ENCODE data around the gene DYRK2.

Gene DYRK2

GRCh38 chr12:67646775-67647174, 1.8 kb upstream of the DYRK2 start:
- DNase-seq (ENCODE audit: low read depth) = no peak

GRCh38 chr12:67647181-67647798, 1.3 kb upstream of the DYRK2 start:
- no peak for DNase-seq (ENCODE audit: low read depth)

GRCh38 chr12:67647799-67648520, 585 bp upstream of the DYRK2 start:
- DNase-seq (ENCODE audit: low read depth) = no peak

GRCh38 chr12:67649261-67649569, 670 bp downstream of the DYRK2 start:
- no peak for DNase-seq (ENCODE audit: low read depth)

DNA sequence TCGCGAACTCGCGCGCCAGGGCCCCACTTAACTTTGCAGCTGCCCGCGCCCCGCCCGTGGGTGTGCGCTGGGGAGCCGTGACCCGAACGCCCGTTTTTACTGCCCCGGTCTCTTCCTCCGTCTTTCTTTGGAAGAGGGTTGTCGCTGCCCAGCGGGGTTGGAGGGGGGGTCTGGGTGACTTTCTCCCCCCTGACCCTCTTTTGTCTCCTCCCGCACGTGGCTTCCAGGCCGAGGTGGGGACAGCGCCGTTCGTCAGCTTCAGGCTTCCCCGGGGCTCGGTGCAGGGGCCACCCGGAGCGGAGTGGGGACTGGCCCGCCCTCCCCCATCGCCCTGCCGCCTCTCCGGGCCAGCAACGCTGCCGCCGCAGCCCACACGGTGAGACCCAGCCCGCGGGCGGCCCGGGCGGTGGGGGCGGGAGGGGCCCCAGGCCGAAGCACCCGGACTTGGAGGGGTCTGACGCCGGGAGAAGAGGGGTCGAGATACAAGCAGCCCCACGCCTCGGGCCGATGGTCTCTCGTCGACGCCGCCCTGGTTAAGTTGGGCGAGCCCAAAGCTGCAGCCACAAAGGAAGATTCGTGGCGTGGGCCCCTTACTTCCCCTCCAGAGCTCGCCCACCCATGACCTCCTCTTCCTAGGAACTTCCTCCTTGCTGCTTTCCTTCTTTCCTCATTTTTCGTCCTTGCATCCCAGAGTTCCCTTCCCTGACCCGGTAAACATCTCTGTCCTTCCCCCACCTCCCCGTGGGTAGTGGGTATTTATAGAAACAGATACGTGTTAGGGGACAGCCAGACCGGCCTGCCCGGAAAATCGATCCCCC, 1.2 kb downstream of the DYRK2 start:
- DNase-seq (ENCODE audit: low read depth) = no peak

DNA sequence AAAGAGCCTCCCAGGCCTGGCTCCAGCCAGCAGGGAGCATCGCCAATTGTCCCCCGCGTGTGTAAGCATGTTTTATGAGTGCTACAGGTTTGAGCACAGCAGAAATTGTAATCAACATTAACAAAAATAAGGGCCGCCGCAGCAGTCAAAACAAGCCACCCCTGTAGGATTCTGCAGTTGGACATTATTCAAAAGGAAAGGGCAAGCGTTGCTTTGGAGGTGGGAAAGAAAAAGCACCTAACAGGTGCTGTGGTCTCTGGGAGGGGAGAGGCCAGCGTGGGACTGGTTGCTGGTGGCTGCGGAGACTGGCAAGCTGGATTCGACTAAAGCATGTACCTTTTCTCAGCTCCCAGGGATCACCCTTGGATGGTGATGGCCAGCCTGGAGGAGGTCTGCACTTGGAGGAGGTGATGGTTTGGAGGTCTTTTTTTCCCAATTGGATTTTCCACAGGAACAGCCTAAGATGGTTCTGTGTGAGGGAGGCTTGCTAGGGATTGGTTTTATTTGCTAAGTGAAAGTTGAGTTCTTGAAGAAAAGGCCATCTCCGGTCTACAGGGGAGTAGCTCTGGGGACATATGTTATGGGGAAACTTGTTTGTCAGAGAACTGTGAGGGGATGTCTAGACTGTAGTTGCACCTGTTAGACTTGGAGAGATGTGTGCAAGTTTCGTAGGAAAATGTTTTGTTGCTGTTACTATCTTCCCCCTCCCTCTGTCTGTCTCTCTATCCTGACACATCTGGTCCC, 2.0 kb downstream of the DYRK2 start:
- no peak for DNase-seq (ENCODE audit: low read depth)

DNA sequence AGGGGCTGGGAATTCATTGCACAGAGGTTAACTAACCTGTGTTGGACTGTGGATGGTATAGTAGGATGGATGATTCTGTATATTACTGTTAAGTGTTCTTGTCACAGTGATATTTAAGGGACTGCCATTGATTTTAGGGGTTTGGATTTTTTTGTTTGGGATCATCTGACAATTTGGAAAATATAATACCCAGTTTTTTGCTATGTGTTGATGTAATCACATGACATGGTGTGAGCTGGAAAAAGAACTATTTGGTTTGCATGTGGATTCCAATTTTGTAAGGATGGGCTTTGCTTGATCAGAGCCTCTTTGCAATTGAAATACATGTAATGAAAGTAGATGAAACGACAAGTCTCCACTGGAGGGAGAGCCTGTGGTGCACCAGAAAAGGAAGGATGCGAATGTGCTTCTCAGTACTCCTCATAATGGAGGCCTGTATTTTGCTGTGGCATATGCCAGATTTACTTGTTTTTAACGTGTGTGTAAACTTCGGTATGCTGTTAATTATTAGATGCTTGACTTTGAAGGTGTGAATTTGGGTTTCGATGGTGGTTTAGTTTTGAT, 2.7 kb downstream of the DYRK2 start:
- DNase-seq (ENCODE audit: low read depth) = no peak

DNA sequence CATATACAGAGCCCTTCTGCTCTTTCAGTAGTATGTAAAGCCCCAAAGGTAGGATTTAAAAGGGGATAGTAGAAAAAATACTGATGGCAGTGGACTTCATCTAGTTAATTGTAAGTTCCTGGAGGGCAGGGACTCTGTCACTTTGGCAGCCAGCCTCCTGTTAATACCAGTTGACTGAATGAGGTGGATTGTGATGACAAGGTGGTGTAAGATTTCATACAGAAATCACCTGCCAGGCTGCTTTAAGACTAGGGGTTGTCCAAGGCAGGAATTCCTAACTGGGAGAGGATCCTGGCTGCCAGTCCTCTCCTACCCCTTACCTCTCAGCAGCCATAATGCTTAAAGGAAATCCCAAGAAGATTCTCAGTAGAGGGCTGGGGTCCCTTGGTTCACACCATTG, 7.3 kb downstream of the DYRK2 start:
- no peak for DNase-seq (ENCODE audit: low read depth)

GRCh38 chr12:67656251-67656650, 7.7 kb downstream of the DYRK2 start:
- DNase-seq (ENCODE audit: low read depth) = no peak

DNA sequence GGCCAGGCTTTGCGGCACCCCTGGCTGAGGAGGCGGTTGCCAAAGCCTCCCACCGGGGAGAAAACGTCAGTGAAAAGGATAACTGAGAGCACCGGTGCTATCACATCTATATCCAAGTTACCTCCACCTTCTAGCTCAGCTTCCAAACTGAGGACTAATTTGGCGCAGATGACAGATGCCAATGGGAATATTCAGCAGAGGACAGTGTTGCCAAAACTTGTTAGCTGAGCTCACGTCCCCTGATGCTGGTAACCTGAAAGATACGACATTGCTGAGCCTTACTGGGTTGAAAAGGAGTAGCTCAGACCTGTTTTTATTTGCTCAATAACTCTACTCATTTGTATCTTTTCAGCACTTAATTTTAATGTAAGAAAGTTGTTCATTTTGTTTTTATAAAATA, 9.9 kb downstream of the DYRK2 start:
- DNase-seq (ENCODE audit: low read depth) = no peak

DNA sequence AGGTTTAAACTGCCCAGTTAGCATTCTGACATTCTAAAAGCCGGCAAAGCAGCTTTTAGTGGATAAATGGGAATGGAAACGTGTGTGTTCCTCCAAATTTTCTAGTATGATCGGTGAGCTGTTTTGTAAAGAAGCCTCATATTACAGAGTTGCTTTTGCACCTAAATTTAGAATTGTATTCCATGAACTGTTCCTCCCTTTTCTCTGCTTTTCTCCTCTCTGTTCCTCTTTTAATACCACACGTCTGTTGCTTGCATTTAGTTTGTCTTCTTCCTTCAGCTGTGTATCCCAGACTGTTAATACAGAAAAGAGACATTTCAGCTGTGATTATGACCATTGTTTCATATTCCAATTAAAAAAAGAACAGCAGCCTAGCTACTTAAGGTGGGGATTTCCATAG, 10.7 kb downstream of the DYRK2 start:
- DNase-seq (ENCODE audit: low read depth) = no peak

GRCh38 chr12:67661311-67662021, 12.9 kb downstream of the DYRK2 start:
- no peak for DNase-seq (ENCODE audit: low read depth)

DNA sequence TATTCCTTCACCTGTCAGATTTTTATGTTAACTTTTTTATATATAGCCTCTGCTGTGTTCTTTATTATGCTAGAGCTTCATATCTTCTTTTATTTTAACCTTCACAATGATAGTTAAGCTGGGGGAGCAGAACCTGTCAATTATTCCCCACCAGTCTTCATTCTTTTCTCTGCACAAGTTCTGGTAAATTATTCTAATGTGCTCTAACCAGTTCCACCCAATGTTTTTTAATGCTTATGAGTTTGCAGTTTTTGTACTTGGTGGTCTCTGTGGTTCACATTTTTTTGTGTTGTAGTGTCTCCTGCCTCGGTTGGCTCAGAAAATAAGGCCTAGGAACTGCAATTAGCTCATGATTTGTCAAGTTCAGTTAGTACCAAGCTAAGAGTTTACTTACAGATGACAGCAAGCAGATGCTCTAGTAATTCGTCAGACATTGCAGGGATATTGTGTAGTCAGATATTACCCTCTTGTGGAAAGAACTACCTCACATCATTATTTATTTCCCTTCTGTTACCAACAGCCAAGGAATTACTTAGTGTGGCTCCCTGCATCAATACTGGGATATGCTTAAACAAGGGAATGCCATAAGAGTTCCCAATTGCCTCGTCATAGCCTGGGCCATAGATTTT, 14.5 kb downstream of the DYRK2 start:
- no peak for DNase-seq (ENCODE audit: low read depth)

- DNase-seq (ENCODE audit: low read depth) = no peak
These were observed 15.6 kb downstream of the DYRK2 start for GRCh38 chr12:67664171-67664570.

- DNase-seq (ENCODE audit: low read depth) = no peak
These were observed 17.1 kb downstream of the DYRK2 start for GRCh38 chr12:67665679-67666078.

DNA sequence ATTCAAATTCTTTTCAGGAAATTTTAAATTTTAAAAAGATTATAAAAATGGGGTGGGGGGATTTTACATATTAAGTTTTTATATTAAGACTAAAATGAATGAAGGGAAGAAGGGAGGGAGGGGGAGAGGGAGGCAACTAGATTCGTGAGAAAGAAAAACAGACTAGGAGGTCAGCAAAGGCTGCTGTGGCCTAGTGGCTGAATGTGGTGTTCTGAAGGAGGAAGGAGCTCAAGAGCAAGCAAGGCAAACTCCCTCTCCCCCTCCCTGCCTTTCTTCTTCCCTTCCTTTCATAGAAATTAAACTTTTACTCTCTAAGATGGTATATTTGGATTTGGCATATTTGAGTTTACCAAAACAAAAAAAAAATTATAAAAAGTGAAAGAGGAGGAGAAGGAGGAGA, 18.1 kb downstream of the DYRK2 start:
- DNase-seq (ENCODE audit: low read depth) = no peak

- DNase-seq (ENCODE audit: low read depth) = no peak
These were observed 18.9 kb downstream of the DYRK2 start for GRCh38 chr12:67667276-67668073.

DNA sequence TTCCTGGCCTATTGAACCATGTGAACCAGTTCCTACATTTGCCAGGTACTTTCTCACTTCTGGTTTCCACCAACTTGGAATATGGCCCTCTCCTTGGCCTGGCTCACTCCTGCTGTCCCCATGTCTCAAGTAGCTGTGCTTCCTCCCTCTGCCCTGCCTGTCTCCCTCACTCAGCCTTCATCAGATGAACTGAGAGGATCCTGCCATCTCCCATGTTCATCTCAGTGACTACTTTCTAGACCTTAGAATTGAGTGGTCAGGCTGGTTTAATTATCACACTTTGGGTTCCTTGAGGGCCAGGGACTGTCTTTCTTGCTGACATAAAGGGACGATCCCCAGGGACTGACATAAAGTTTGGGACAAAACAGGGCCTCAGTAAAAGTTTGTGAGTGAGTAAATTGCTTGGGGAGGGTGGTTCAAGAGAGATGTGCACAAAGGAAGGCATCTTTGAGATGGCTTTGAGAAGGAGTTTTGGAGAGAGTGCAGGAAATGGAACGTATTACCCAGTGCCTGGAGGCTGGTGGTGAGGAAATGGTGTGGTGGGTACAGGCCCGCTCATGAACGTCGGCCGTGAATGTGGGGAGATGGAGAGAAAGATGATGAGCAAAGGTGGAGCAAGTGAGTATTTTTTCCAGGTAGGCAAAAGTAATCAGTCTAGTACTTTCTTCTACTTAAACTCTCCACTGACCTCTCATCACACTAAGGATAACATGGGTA, 20.8 kb downstream of the DYRK2 start:
- DNase-seq (ENCODE audit: low read depth) = no peak

DNA sequence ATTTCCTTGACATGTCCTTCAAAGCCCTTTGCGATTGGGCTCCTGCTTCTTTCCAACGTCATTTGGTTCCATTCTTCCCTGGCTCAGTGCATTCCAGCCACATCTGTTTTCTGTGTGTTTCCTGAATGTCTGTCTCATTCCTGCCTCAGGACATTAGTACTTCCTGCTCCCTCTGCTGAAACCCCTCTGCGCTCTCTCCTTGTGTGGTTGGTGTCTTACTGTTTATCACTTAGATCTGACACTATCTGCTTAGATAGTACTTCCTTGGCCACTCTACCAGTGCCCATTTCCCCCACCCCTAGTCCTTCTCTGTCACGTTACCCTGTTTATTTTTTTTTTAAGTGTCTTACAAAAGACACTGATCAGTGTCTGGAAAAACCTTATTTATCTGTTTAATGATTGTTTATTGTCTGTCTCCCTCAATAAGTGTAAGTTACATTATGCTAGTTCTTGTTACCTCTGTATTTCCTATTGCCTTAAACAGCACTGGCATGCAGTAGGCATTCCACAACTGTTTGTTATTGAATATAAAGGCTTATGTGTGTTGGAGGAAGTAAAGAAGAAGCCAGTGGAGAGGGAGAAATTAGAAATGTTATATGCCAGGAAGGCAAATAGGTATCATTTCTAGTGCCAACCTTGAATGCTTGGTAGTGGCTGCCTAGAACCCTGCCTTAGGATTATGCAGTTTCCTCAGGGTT, 21.5 kb downstream of the DYRK2 start:
- no peak for DNase-seq (ENCODE audit: low read depth)
